GM12875 (cell line): ENCODE measurements around the gene MPZ.

Experiments used
- H3K4me3 ChIP-seq: one replicate; pipeline ENCODE4 v1.5.1; 2011; ENCODE audit warnings: low read depth, low read length, control low read depth
- TF ChIP-seq, protein P1 (sequence below): IDR thresholded peaks from 2 replicates; pipeline ENCODE4 v1.5.1; 2011; ENCODE audit warnings: low read depth, mild to moderate bottlenecking, control low read depth, inconsistent platforms, low read length, moderate library complexity, borderline replicate concordance; ENCODE audit not compliant: insufficient read depth

MPZ gene

DNA sequence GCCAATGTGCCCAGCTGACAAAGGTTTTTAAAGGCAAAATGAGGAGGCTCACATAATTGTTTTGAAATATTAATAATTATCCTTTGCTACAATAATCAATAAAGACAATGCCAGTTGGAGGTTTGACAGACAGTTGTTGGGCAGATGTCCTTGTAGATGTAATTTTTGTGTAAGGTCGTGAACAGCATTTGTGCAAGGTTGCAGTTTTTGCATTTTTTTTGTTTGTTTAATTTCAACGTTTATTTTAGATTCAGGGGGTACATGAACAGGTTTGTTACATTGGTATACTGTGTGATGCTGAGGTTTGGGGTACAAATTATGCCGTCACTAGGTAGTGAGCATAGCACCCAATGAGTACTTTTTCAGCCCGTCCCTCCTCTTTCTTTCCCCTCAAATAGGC, 9.3 kb downstream of the MPZ start:
- no peak overlapping the region for H3K4me3 ChIP-seq
- TF ChIP-seq, protein P1, sequence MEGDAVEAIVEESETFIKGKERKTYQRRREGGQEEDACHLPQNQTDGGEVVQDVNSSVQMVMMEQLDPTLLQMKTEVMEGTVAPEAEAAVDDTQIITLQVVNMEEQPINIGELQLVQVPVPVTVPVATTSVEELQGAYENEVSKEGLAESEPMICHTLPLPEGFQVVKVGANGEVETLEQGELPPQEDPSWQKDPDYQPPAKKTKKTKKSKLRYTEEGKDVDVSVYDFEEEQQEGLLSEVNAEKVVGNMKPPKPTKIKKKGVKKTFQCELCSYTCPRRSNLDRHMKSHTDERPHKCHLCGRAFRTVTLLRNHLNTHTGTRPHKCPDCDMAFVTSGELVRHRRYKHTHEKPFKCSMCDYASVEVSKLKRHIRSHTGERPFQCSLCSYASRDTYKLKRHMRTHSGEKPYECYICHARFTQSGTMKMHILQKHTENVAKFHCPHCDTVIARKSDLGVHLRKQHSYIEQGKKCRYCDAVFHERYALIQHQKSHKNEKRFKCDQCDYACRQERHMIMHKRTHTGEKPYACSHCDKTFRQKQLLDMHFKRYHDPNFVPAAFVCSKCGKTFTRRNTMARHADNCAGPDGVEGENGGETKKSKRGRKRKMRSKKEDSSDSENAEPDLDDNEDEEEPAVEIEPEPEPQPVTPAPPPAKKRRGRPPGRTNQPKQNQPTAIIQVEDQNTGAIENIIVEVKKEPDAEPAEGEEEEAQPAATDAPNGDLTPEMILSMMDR, result no peak

DNA sequence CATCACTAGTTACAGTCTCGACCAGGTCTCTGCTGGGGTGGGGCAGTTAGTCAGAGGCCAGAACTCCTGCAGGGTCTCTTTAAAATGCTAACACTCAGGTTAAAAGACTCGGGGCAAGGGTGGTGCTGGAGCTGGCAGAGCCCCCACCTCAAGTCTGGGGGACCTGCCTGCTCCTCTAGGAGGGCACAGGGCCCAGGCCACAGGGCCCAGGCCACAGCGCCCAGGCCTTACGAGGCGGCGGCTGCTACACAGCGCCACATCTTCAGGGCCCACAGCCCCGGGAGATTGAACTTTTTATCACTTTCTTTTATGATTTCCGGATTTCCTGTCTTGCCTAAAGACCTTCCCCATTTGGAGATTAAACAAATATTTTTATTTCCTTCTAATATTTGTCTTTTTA, 10.4 kb downstream of the MPZ start:
- TF ChIP-seq, protein P1, result no peak
- no peak overlapping the region for H3K4me3 ChIP-seq

DNA sequence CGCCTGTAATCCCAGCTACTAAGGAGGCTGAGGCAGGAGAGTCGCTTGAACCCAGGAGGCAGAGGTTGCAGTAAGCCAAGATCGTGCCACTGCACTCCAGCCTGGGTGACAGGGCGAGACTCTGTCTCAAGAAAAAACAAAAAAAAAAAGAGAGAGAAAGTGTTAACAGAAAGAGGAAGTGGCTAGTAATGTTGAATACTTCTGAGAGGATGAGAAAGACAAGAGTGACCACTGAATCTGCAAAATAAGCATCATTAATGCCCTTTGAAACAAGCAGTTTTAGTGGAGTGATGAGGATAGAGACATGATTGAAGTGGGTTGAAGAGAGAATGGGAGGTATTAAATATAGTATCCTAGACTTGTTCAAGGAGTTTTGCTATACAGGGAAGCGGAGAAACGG, 11.7 kb downstream of the MPZ start:
- TF ChIP-seq, protein P1, result no peak
- no peak overlapping the region for H3K4me3 ChIP-seq

DNA sequence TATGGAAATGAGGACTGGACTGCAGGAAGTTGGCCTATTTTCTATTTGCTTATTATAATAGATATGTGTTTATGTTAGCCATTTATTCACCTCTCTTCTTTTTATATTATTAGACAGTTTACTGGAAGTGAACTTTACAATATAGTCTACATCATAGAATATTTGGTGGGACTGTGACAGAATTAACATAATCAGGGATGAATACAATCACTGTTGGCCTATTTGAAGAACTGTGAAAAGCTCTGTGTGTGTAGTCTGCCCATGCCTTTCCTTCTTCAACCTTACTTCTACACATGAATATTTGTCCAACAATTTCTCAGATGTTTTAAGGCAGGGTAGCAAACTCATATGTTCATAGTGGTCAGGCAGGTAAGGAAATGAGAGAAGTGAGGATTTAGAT, 12.4 kb downstream of the MPZ start:
- TF ChIP-seq, protein P1, result no peak
- H3K4me3 ChIP-seq, result no peak overlapping the region

DNA sequence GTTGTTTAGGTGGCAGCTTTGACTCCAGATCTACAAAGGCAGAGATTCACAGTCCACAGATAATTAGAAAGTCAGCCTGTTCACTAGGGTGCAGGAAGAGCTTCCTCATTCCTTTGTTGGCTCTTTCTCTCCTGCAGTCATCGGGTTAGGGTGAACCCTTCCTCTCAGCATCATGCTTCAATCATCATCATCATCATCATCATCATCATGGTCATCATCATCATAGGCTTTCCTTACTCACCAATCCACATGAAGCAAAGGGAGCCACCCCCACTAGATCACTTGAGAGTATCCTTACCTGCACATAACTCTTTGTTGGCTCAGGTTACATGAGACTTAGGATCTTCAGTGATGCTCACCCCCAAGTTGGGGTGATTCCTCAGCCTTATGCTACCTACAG, 19.0 kb downstream of the MPZ start:
- TF ChIP-seq, protein P1, result no peak

DNA sequence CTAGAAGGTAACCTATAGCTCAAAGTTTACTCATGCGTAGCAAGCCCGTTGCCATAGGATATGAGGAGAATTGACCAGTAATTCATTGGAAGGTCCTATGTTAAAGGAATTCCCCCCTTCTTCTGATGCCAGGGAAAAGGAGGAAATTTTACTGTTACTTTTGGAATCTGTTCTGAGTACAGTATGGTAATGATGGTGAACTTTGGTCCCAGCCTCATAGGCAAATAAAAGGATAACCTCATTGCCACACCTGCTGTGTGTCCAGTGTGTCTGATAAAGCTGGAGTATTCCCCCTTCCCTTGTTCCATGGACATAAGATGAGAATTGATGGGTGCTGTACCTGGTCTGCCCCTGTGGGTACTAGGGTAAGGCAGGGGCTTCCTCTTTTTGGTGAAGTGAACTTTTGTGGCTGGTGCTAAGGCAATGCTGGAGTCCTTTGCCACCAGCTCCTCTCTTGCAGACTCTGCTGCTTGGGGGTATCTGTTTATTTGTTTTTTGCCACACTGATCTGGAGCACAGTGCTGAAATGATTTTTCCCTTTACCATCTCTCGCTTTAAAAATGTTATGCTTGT, 22.2 kb downstream of the MPZ start:
- TF ChIP-seq, protein P1, result no peak

More for the DNA sequence above, 19.0 kb downstream of the MPZ start:
- no peak overlapping the region for H3K4me3 ChIP-seq

DNA sequence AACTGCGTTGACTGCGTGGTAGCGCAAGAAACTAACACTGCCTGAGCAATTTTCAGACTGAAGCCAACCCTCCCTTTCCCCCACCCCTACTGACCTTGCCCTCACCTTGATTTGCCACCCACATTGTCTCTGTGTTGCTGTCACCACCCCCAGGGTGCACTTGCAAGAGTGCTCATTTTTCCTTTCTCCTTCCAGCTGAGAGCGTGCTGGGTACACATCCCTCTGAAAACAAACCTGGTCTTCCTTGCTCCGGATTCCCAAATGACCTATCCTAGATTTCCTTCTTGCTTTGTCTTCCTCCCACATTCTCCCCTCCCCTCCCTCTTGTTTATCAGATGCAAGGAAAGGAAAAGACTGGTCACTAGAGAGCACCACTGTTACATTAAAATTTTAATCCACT, 24.2 kb downstream of the MPZ start:
- TF ChIP-seq, protein P1, result no peak
- no peak overlapping the region for H3K4me3 ChIP-seq

More for the DNA sequence above, 22.2 kb downstream of the MPZ start:
- no peak overlapping the region for H3K4me3 ChIP-seq
